Vagina (tissue), 2 donors: ENCODE measurements around the gene FXR2. TPM values are rescaled to one million over a fixed set of nuclear protein-coding genes. Genes with fewer than 3 reads are reported as not detected.
A peak's percentile ranks its signal among the peaks of the same experiment; 100 is the strongest.

Experiments
- DNase-seq, 2 donors: peaks; one replicate each; pipeline ENCODE4 v3.0.0-alpha.2; 2017; ENCODE audit errors: extremely low spot score in 2 of 2
- H3K27ac ChIP-seq: fragments of 200-600 bp; sonication (generic); one replicate; pipeline ENCODE4 v1.5.1; 2019
- H3K27me3 ChIP-seq: fragments of 200-600 bp; sonication (generic); one replicate; pipeline ENCODE4 v1.5.1; 2019
- H3K36me3 ChIP-seq, 2 donors: fragments of 200-600 bp; sonication (generic); one replicate each; pipeline ENCODE4 v1.5.1; 2017 to 2019
- H3K4me1 ChIP-seq: fragments of 200-600 bp; sonication (generic); one replicate; pipeline ENCODE4 v1.5.1; 2019
- H3K4me3 ChIP-seq, 2 donors: fragments of 200-600 bp; sonication (generic); 1 replicate in 1 of 2; 2 replicates in 1 of 2; pipeline ENCODE4 v1.5.1; 2016 to 2019
- H3K9me3 ChIP-seq: fragments of 200-600 bp; sonication (generic); one replicate; pipeline ENCODE4 v1.5.1; 2019
- CTCF ChIP-seq, 3 experiments: fragments of 450-650 bp in 2 of 3; fragments of 200-600 bp in 1 of 3; sonication (generic) in 1 of 3; IDR thresholded peaks; one replicate each; pipeline ENCODE4 v1.5.1; 2017 to 2019; ENCODE audit warnings: antibody characterized with exemption in 3 of 3, mild to moderate bottlenecking in 2 of 3, moderate library complexity in 2 of 3
- POLR2A ChIP-seq, 2 donors: fragments of 450-650 bp; IDR thresholded peaks; one replicate each; pipeline ENCODE4 v1.6.1; 2017; ENCODE audit warnings: antibody characterized with exemption in 2 of 2, mild to moderate bottlenecking in 2 of 2, moderate library complexity in 2 of 2
- POLR2AphosphoS5 ChIP-seq, 2 donors: sonication (generic); formaldehyde crosslinking; IDR thresholded peaks; one replicate each; pipeline ENCODE4 v1.9.0; 2017; ENCODE audit warnings: antibody characterized with exemption in 2 of 2, mild to moderate bottlenecking in 2 of 2, low read depth in 1 of 2; ENCODE audit not compliant: insufficient read depth in 1 of 2
- intact Hi-C: fragments of 100-400 bp; cut with DNase I; formaldehyde crosslinking; loops from one replicate; pipeline ENCODE4 v1.15.1; 2023
- total RNA-seq: library from RNA; depleted of rRNA; stranded (reverse); fragments of >200 nt; gene quantifications from one replicate; pipeline ENCODE4 v1.2.3, GENCODE V29; 2016

Gene FXR2
- total RNA-seq, 1 donor from 2014 or later, result 36.1 TPM

GRCh38 chr17:7551396-7551795 is 63.3 kb downstream of the FXR2 start:
- H3K9me3 ChIP-seq, result no peaks in the 10 kb centered on the region
- H3K4me3 ChIP-seq, result no peak overlapping the region
- no peak for TF ChIP-seq CTCF (IDR thresholded peaks at IDR 0.05)
- TF ChIP-seq POLR2AphosphoS5 (IDR thresholded peaks at IDR 0.05; ENCODE audit: insufficient read depth in 1 of 2, low read depth in 1 of 2), result no peak
- TF ChIP-seq POLR2A (IDR thresholded peaks at IDR 0.05), result no peak
- H3K36me3 ChIP-seq, result no peaks in the 10 kb centered on the region
- peaks cover 24% of the 10 kb centered on the region for H3K4me1 ChIP-seq
- DNase-seq, result no peak
- no peaks in the 10 kb centered on the region for H3K27me3 ChIP-seq
- intact Hi-C loops, result no loop called here
- no peak overlapping the region for H3K27ac ChIP-seq

GRCh38 chr17:7550344-7550743 is 64.4 kb downstream of the FXR2 start:
- TF ChIP-seq POLR2A (IDR thresholded peaks at IDR 0.05) (no peak), CTCF (IDR thresholded peaks at IDR 0.05) (no peak), POLR2AphosphoS5 (IDR thresholded peaks at IDR 0.05; ENCODE audit: insufficient read depth in 1 of 2, low read depth in 1 of 2) (no peak)
- Histone ChIP-seq H3K36me3 (no peaks in the 10 kb centered on the region), H3K9me3 (no peaks in the 10 kb centered on the region), H3K4me3 (no peak overlapping the region), H3K27me3 (no peaks in the 10 kb centered on the region), H3K4me1 (peaks cover 24% of the 10 kb centered on the region), H3K27ac (peak overlapping the region; percentile 82)
- DNase-seq, result no peak
- intact Hi-C loops, result no loop called here

- H3K9me3 ChIP-seq, result no peaks in the 10 kb centered on the region
- peaks cover 24% of the 10 kb centered on the region for H3K4me1 ChIP-seq
- H3K4me3 ChIP-seq, result peak overlapping the region; percentile 54 to 81
- DNase-seq, result no peak
- no peaks in the 10 kb centered on the region for H3K27me3 ChIP-seq
- H3K27ac ChIP-seq, result peak overlapping the region; percentile 82
- TF ChIP-seq POLR2AphosphoS5 (IDR thresholded peaks at IDR 0.05; ENCODE audit: insufficient read depth in 1 of 2, low read depth in 1 of 2) (no peak), POLR2A (IDR thresholded peaks at IDR 0.05) (no peak), CTCF (IDR thresholded peaks at IDR 0.05) (no peak)
- H3K36me3 ChIP-seq, result no peaks in the 10 kb centered on the region
- intact Hi-C loops, result no loop called here
Measured at GRCh38 chr17:7549401-7550055, 65.2 kb downstream of the FXR2 start.

GRCh38 chr17:7548585-7549400 is 65.9 kb downstream of the FXR2 start, which contains the start of gene TNFSF12:
TNFSF12 (plus strand) TSS chr17:7549058; CDS start chr17:7549154, 96 bp downstream.
- peak in 1 of 2 donors; percentile 80 for TF ChIP-seq POLR2AphosphoS5 (IDR thresholded peaks at IDR 0.05; ENCODE audit: insufficient read depth in 1 of 2, low read depth in 1 of 2)
- TF ChIP-seq CTCF (IDR thresholded peaks at IDR 0.05), result no peak
- no peaks in the 10 kb centered on the region for H3K9me3 ChIP-seq
- H3K4me3 ChIP-seq, result peak within 1 kb of the TSS; percentile 54 to 81
- no peak for DNase-seq
- H3K27me3 ChIP-seq, result no peaks in the 10 kb centered on the region
- intact Hi-C loops, result no loop called here
- peak within 1 kb of the TSS; percentile 82 for H3K27ac ChIP-seq
- H3K4me1 ChIP-seq, result peaks cover 24% of the 10 kb centered on the region
- no peaks in the 10 kb centered on the region for H3K36me3 ChIP-seq

GRCh38 chr17:7544911-7545310 is 69.8 kb downstream of the FXR2 start:
- Histone ChIP-seq H3K27ac (no peak overlapping the region), H3K9me3 (no peaks in the 10 kb centered on the region), H3K4me3 (no peak overlapping the region), H3K27me3 (no peaks in the 10 kb centered on the region), H3K4me1 (peaks cover 18% of the 10 kb centered on the region), H3K36me3 (no peaks in the 10 kb centered on the region)
- no peak for DNase-seq
- intact Hi-C loops, result no loop called here
- no peak for TF ChIP-seq CTCF (IDR thresholded peaks at IDR 0.05)
